Measurements from ENCODE around the gene PSD. TPM values are rescaled to one million over a fixed set of nuclear protein-coding genes. Genes with fewer than 3 reads are reported as not detected.

Gene PSD
- total and polyA plus RNA-seq, 9 of the 15 experiments (the other 6 are each of a cell fraction or from before 2014, with no cell fraction given), result 0.11 to 1.7 (median 0.54) TPM; not detected in 2

- TF ChIP-seq POLR2G (IDR thresholded peaks at IDR 0.05; ENCODE audit: low read depth, low read length) (no peak), YY1 (IDR thresholded peaks at IDR 0.05; ENCODE audit: borderline replicate concordance in 1 of 3, control insufficient read depth in 1 of 3, extremely low read depth in 1 of 3, insufficient read depth in 3 of 3, insufficient read length in 1 of 3, insufficient replicate concordance in 2 of 3, low read depth in 1 of 3, low read length in 2 of 3) (peak in 1 of 3 experiments; percentile 41), CXXC5 (CRISPR knock-in tag; IDR thresholded peaks at IDR 0.05) (0 out of 2 replicates have a peak, but pooled peaks have one; percentile 6), ZNF232 (CRISPR knock-in tag; IDR thresholded peaks at IDR 0.05) (no peak), NUFIP1 (IDR thresholded peaks at IDR 0.05; ENCODE audit: partially characterized antibody) (no peak), GTF2F1 (IDR thresholded peaks at IDR 0.05; ENCODE audit: low read depth, low read length) (no peak), PHB2 (IDR thresholded peaks at IDR 0.05; ENCODE audit: low read depth) (no peak), ZFP36 (IDR thresholded peaks at IDR 0.05; ENCODE audit: low read depth, low read length, partially characterized antibody) (no peak), TAF1 (IDR thresholded peaks at IDR 0.05; ENCODE audit: control insufficient read depth, extremely low read depth, insufficient read depth, low read length, severe bottlenecking) (peak; percentile 56), CREB3L1 (IDR thresholded peaks at IDR 0.05; ENCODE audit: borderline replicate concordance, low read depth) (no peak), ZNF197 (CRISPR knock-in tag; IDR thresholded peaks at IDR 0.05; ENCODE audit: low read depth) (no peak), BRF1 (IDR thresholded peaks at IDR 0.05; ENCODE audit: borderline replicate concordance, extremely low read depth, insufficient read length) (no peak), ZKSCAN8 (CRISPR knock-in tag; IDR thresholded peaks at IDR 0.05) (no peak), SMAD1 (IDR thresholded peaks at IDR 0.05; ENCODE audit: low read depth, low read length, partially characterized antibody) (no peak), SRSF1 (IDR thresholded peaks at IDR 0.05; ENCODE audit: low read depth, low read length) (no peak), RBBP5 (IDR thresholded peaks at IDR 0.05; ENCODE audit: borderline replicate concordance, insufficient read depth, low read length, poor library complexity, severe bottlenecking) (no peak), TEAD1 (CRISPR knock-in tag; IDR thresholded peaks at IDR 0.05) (no peak), NFXL1 (CRISPR knock-in tag; IDR thresholded peaks at IDR 0.05) (no peak)
- TF ChIP-seq, protein P1, sequence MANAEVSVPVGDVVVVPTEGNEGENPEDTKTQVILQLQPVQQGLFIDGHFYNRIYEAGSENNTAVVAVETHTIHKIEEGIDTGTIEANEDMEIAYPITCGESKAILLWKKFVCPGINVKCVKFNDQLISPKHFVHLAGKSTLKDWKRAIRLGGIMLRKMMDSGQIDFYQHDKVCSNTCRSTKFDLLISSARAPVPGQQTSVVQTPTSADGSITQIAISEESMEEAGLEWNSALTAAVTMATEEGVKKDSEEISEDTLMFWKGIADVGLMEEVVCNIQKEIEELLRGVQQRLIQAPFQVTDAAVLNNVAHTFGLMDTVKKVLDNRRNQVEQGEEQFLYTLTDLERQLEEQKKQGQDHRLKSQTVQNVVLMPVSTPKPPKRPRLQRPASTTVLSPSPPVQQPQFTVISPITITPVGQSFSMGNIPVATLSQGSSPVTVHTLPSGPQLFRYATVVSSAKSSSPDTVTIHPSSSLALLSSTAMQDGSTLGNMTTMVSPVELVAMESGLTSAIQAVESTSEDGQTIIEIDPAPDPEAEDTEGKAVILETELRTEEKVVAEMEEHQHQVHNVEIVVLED (CRISPR knock-in tag; IDR thresholded peaks at IDR 0.05), result no peak
- TF ChIP-seq, protein P2, sequence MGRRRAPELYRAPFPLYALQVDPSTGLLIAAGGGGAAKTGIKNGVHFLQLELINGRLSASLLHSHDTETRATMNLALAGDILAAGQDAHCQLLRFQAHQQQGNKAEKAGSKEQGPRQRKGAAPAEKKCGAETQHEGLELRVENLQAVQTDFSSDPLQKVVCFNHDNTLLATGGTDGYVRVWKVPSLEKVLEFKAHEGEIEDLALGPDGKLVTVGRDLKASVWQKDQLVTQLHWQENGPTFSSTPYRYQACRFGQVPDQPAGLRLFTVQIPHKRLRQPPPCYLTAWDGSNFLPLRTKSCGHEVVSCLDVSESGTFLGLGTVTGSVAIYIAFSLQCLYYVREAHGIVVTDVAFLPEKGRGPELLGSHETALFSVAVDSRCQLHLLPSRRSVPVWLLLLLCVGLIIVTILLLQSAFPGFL (CRISPR knock-in tag; IDR thresholded peaks at IDR 0.05), result no peak
Measured at GRCh38 chr10:102449321-102450123, 30.9 kb upstream of the PSD start (continued).
